AG09319 (cell line): ENCODE measurements around the gene CACNA2D3.
A peak's percentile ranks its signal among the peaks of the same experiment; 100 is the strongest.

ENCODE experiments used
- DNase-seq: peaks from one replicate; pipeline ENCODE4 v3.0.0-alpha.2; 2010; ENCODE audit warnings: low read depth; ENCODE audit errors: extremely low read depth
- CTCF ChIP-seq: IDR thresholded peaks from 2 replicates; pipeline ENCODE4 v1.5.1; 2011; ENCODE audit warnings: low read depth, mild to moderate bottlenecking, inconsistent platforms, low read length, moderate library complexity

The CACNA2D3 gene

GRCh38 chr3:55066551-55067047, 944.2 kb downstream of the CACNA2D3 start:
- TF ChIP-seq CTCF, result no peak
- DNase-seq, result no peak

DNA sequence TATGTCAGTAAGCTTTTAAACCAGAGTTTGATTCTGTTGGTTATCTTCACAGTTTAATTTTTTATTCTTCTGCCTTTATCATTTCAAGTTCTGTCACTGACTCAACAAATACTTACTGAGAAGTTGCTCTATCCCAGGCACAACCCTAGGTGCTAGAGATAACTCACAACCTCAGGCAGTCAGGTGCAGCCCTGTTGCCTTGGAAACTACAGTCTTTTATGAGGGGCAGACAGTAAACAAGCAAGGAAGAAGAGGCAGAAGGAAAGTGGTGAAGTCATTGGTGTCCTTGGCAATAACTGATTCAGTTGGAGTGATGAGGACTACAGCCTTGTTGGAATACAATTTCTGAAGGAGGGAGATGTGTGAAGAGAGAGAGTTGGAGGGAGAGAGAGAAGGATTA, 947.6 kb downstream of the CACNA2D3 start:
- no peak for TF ChIP-seq CTCF
- no peak for DNase-seq

- DNase-seq, result peak; percentile 11
- no peak for TF ChIP-seq CTCF
Measured at GRCh38 chr3:55074796-55075195, 952.4 kb downstream of the CACNA2D3 start.

DNA sequence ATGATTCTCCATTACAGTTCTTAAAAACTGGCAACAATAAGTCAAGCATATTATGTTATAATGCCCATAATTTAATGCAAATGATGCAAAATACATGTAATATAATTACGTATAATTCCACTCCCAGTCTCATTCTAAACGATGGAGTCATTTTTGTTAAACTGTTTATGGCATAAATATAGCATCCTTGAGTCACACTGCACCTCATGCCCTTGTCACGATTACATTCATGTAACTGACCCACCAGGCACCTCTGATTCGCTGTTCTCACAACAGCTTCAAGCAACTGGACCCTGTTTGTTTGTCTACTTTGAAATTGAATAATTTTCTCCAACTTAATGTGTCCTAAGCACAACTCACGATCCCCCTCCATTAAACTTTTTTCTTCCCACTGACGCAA, 953.5 kb downstream of the CACNA2D3 start:
- TF ChIP-seq CTCF, result no peak
- no peak for DNase-seq

- TF ChIP-seq CTCF, result no peak
- DNase-seq, result no peak
Measured at GRCh38 chr3:55077726-55078125, 955.4 kb downstream of the CACNA2D3 start.

DNA sequence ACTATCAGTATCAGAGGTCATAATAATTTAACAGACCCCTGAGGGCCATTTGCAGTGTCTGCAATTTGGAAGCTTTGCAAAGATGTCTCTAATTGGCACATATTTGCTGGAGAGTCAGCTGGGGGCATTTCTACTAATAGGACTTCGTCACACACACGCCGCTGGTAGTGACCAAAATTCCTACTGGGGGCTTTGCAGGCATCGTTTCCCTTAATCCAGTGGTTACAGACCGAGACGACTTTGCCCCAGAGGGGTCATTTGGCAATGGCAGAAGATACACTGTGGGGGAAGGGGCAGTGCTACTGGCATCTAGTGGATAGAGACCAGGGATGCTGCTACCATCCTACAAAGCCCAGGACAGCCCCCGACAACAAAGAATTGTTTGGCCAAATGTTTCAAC, 956.5 kb downstream of the CACNA2D3 start:
- no peak for DNase-seq
- TF ChIP-seq CTCF, result no peak

- no peak for DNase-seq
- TF ChIP-seq CTCF, result no peak
Measured at GRCh38 chr3:55085231-55085630, 962.9 kb downstream of the CACNA2D3 start.

- no peak for TF ChIP-seq CTCF
- DNase-seq, result no peak
Measured at GRCh38 chr3:55089211-55089610, 966.9 kb downstream of the CACNA2D3 start.
